Adrenal gland (tissue), 5 donors: ENCODE measurements around the gene FAM110A.

Source experiments
- POLR2A ChIP-seq, 2 donors: fragments of 450-650 bp; IDR thresholded peaks; one replicate each; pipeline ENCODE4 v1.6.1; 2017; ENCODE audit warnings: antibody characterized with exemption in 2 of 2, mild to moderate bottlenecking in 2 of 2, moderate library complexity in 1 of 2
- TF ChIP-seq, protein P1 (sequence below), 6 experiments: fragments of 450-650 bp in 4 of 6; fragments of 200-600 bp in 2 of 6; sonication (generic) in 1 of 6; IDR thresholded peaks; 1 replicate in 5 of 6; 2 replicates in 1 of 6; pipeline versions ENCODE4 v1.5.1 to v1.8.0; 2016 to 2021; ENCODE audit warnings: antibody characterized with exemption in 6 of 6, mild to moderate bottlenecking in 2 of 6, moderate library complexity in 1 of 6
- donor health status: DM: no; HTN: no; CAD: no.

GRCh38 chr20:813390-813789 is 20.1 kb upstream of the FAM110A start:
- TF ChIP-seq, protein P1, sequence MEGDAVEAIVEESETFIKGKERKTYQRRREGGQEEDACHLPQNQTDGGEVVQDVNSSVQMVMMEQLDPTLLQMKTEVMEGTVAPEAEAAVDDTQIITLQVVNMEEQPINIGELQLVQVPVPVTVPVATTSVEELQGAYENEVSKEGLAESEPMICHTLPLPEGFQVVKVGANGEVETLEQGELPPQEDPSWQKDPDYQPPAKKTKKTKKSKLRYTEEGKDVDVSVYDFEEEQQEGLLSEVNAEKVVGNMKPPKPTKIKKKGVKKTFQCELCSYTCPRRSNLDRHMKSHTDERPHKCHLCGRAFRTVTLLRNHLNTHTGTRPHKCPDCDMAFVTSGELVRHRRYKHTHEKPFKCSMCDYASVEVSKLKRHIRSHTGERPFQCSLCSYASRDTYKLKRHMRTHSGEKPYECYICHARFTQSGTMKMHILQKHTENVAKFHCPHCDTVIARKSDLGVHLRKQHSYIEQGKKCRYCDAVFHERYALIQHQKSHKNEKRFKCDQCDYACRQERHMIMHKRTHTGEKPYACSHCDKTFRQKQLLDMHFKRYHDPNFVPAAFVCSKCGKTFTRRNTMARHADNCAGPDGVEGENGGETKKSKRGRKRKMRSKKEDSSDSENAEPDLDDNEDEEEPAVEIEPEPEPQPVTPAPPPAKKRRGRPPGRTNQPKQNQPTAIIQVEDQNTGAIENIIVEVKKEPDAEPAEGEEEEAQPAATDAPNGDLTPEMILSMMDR (IDR thresholded peaks at IDR 0.05): no peak
- TF ChIP-seq POLR2A (IDR thresholded peaks at IDR 0.05): no peak
